Measurements from ENCODE around the gene DCAF17. TPM values are rescaled to one million over a fixed set of nuclear protein-coding genes. Genes with fewer than 3 reads are reported as not detected.

The DCAF17 gene
- total RNA-seq, 4 donors from 2014 or later = 12.0 to 22.8 (median 14.3) TPM

DNA sequence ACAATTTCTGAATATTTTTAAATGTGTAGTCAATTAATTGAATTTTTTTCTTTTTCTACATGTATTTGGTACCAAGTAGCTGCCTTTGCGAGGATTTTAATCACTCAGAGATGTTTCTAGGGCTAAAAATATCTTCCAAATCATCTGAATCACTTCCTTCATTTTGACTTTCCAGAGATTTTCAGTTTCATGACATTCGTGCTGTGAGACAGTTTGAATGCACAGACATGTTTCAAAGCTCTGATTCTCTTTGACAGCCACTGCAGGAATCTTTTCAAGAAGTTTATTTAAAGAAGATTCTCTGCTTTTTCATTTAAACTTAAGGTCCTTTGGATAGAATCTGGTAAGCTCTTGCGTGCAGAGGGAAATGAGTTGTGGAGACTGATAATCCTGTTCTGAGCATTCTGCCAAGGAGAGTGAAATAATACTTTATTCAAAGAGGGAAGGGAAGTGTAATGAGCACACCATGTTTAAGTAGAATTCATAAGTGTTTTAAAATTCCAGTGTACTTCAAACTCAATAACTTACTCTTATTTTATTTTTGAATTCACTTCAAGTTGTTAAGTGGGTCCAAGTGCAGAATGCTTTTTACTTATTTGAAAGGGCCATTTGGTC is 97.9 kb downstream of the DCAF17 start:
- peak; percentile 14 for DNase-seq (ENCODE audit: extremely low spot score)
- intact Hi-C loops (cut with DNase I) = no loop called here
- Histone ChIP-seq H3K4me1 (peaks cover 5 to 24% (median 22%) of the 10 kb centered on the region in 4 donors), H3K4me3 (no peak overlapping the region), H3K27ac (replicated peaks in 1 of 4) (no peak overlapping the region), H3K27me3 (no peaks in the 10 kb centered on the region), H3K36me3 (peaks cover 0 to 4% (median 0%) of the 10 kb centered on the region in 4 donors), H3K9me3 (no peaks in the 10 kb centered on the region)
- 42% methylated on average over 3 of the region's 3 CpGs for WGBS
- TF ChIP-seq POLR2A (IDR thresholded peaks at IDR 0.05; ENCODE audit: low read depth) (no peak), EP300 (IDR thresholded peaks at IDR 0.05) (no peak), CTCF (IDR thresholded peaks at IDR 0.05) (no peak), POLR2AphosphoS5 (IDR thresholded peaks at IDR 0.05) (no peak)

DNA sequence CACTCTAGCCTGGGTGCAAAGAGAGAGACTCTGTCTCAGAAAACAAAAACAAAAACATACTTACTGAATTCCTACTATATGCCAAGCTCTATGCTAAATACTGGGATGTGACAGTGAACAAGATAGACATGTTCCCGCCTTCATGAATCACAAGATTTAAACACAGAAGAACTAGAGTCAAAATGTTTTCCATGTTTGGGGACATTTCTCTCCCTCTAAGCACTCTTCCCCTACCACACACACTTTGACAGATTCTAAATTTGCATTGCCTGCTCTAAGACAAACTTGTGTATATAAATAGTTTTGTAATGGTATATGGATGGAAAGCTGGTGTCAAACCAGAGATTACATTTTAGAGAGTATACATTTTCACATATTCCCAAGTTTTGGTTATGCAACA is 99.3 kb downstream of the DCAF17 start:
- Histone ChIP-seq H3K4me3 (no peak overlapping the region), H3K9me3 (no peaks in the 10 kb centered on the region), H3K36me3 (peaks cover 0 to 2% (median 0%) of the 10 kb centered on the region in 4 donors), H3K27ac (replicated peaks in 1 of 4) (no peak overlapping the region), H3K27me3 (no peaks in the 10 kb centered on the region), H3K4me1 (peaks cover 5 to 24% (median 22%) of the 10 kb centered on the region in 4 donors)
- peak; percentile 62 for DNase-seq (ENCODE audit: extremely low spot score)
- intact Hi-C loops (cut with DNase I) = no loop called here
- TF ChIP-seq CTCF (IDR thresholded peaks at IDR 0.05) (no peak), EP300 (IDR thresholded peaks at IDR 0.05) (no peak), POLR2AphosphoS5 (IDR thresholded peaks at IDR 0.05) (no peak)
- WGBS = 100% methylated on average over 1 of the region's 1 CpG

Small RNA genes lying within 50 kb of the gene (small RNA-seq; reads per million reads assigned to genes)
- gene AC007969.2 = 0 reads per million in 3 donors

Other genes with a start within 250 kb of the DCAF17 start
- gene METTL8, start 236 bp upstream of the DCAF17 start, total RNA-seq = 10 to 100 TPM; 22.1 to 43.3 (median 31.5) TPM
- 100 to 1,000 TPM; 133 to 281 (median 197) TPM for gene CYBRD1, start 88.2 kb downstream of the DCAF17 start, total RNA-seq